Progenitor cell of endocrine pancreas (in vitro differentiated cells): ENCODE measurements around the gene GOLGA6C. TPM values are rescaled to one million over a fixed set of nuclear protein-coding genes. Genes with fewer than 3 reads are reported as not detected.
A peak's percentile ranks its signal among the peaks of the same experiment; 100 is the strongest.
"Not testable (repeated sequence)": the region's sequence is repeated elsewhere in the genome, so short reads cannot be mapped to it uniquely, and the experiment has no call there.

ENCODE experiments used
- DNase-seq: peaks from one replicate; pipeline ENCODE4 v3.0.0; 2021; ENCODE audit warnings: low spot score; ENCODE audit not compliant: unreplicated experiment
- H3K27ac Mint-ChIP-seq: 2 replicates; pipeline ENCODE4 v1.8.0; 2021; ENCODE audit warnings: mild to moderate bottlenecking, moderate library complexity, mixed read lengths
- H3K27me3 Mint-ChIP-seq: 2 replicates; pipeline ENCODE4 v1.8.0; 2021; ENCODE audit warnings: mixed read lengths
- H3K36me3 Mint-ChIP-seq: 2 replicates; pipeline ENCODE4 v1.8.0; 2022; ENCODE audit warnings: mixed read lengths; ENCODE audit not compliant: insufficient read depth
- H3K4me1 Mint-ChIP-seq: 2 replicates; pipeline ENCODE4 v1.8.0; 2021; ENCODE audit warnings: low read depth, mixed read lengths
- H3K4me3 Mint-ChIP-seq: 2 replicates; pipeline ENCODE4 v1.8.0; 2021; ENCODE audit warnings: low read depth, mild to moderate bottlenecking, moderate library complexity, mixed read lengths
- H3K9me3 Mint-ChIP-seq: 2 replicates; pipeline ENCODE4 v1.8.0; 2021; ENCODE audit warnings: low read depth, mixed read lengths
- CTCF ChIP-seq: fragments of 200-600 bp; sonication (generic); IDR thresholded peaks from one replicate; pipeline ENCODE4 v1.5.0; 2021; ENCODE audit warnings: antibody characterized with exemption, mild to moderate bottlenecking; ENCODE audit not compliant: unreplicated experiment
- total RNA-seq: library from RNA; stranded (reverse); gene quantifications from 2 replicates; pipeline ENCODE4 v1.2.1, GENCODE V29; 2021

GOLGA6C gene
- total RNA-seq, 1 donor from 2014 or later, result not detected

GRCh38 chr15:75274509-75275107 is 16.5 kb downstream of the GOLGA6C start:
- H3K4me1 Mint-ChIP-seq, H3K27ac Mint-ChIP-seq, H3K9me3 Mint-ChIP-seq, H3K4me3 Mint-ChIP-seq, H3K36me3 Mint-ChIP-seq, H3K27me3 Mint-ChIP-seq: not testable (repeated sequence)
- DNase-seq, result peak; percentile 90
- TF ChIP-seq CTCF, result peak; percentile 67

GRCh38 chr15:75275617-75276016 is 17.5 kb downstream of the GOLGA6C start:
- not testable (repeated sequence) for H3K27me3 Mint-ChIP-seq, H3K4me1 Mint-ChIP-seq, H3K27ac Mint-ChIP-seq, H3K9me3 Mint-ChIP-seq, H3K36me3 Mint-ChIP-seq, H3K4me3 Mint-ChIP-seq
- peak; percentile 9 for DNase-seq

- H3K27ac Mint-ChIP-seq, DNase-seq, H3K9me3 Mint-ChIP-seq, H3K27me3 Mint-ChIP-seq, H3K4me1 Mint-ChIP-seq, H3K36me3 Mint-ChIP-seq, H3K4me3 Mint-ChIP-seq: not testable (repeated sequence)
These were observed 20.4 kb downstream of the GOLGA6C start for GRCh38 chr15:75278497-75278896.

- H3K36me3 Mint-ChIP-seq, H3K27ac Mint-ChIP-seq, DNase-seq, H3K4me3 Mint-ChIP-seq, H3K27me3 Mint-ChIP-seq, H3K9me3 Mint-ChIP-seq, H3K4me1 Mint-ChIP-seq: not testable (repeated sequence)
These were observed 24.4 kb downstream of the GOLGA6C start, which contains the start of gene GOLGA6D for GRCh38 chr15:75282572-75282971. TSS of gene GOLGA6D (plus strand) at chr15:75282835. CDS start at chr15:75282876, 41 bp downstream.

GRCh38 chr15:75284152-75284551 is 26.0 kb downstream of the GOLGA6C start:
- H3K27me3 Mint-ChIP-seq, H3K36me3 Mint-ChIP-seq, H3K4me3 Mint-ChIP-seq, H3K27ac Mint-ChIP-seq, H3K4me1 Mint-ChIP-seq, DNase-seq, H3K9me3 Mint-ChIP-seq: not testable (repeated sequence)

GRCh38 chr15:75293660-75294059 is 35.5 kb downstream of the GOLGA6C start:
- H3K9me3 Mint-ChIP-seq, H3K27me3 Mint-ChIP-seq, H3K4me3 Mint-ChIP-seq, H3K27ac Mint-ChIP-seq, H3K4me1 Mint-ChIP-seq, DNase-seq, H3K36me3 Mint-ChIP-seq: not testable (repeated sequence)

- H3K9me3 Mint-ChIP-seq, H3K4me1 Mint-ChIP-seq, H3K36me3 Mint-ChIP-seq, H3K27me3 Mint-ChIP-seq, DNase-seq, H3K27ac Mint-ChIP-seq, H3K4me3 Mint-ChIP-seq: not testable (repeated sequence)
These were observed 40.6 kb downstream of the GOLGA6C start for GRCh38 chr15:75298541-75299310.

GRCh38 chr15:75299311-75299688 is 41.2 kb downstream of the GOLGA6C start:
- not testable (repeated sequence) for H3K27me3 Mint-ChIP-seq, H3K9me3 Mint-ChIP-seq, H3K4me1 Mint-ChIP-seq, H3K4me3 Mint-ChIP-seq, H3K27ac Mint-ChIP-seq, H3K36me3 Mint-ChIP-seq
- TF ChIP-seq CTCF, result peak; percentile 69
- DNase-seq, result peak; percentile 61

GRCh38 chr15:75300026-75300425 is 41.9 kb downstream of the GOLGA6C start:
- not testable (repeated sequence) for H3K27ac Mint-ChIP-seq, H3K9me3 Mint-ChIP-seq, H3K36me3 Mint-ChIP-seq, H3K4me3 Mint-ChIP-seq, H3K4me1 Mint-ChIP-seq, DNase-seq
- H3K27me3 Mint-ChIP-seq, result peaks cover 12% of the 10 kb centered on the region
